ENCODE data around the gene ITPRIP.

Gene ITPRIP

DNA sequence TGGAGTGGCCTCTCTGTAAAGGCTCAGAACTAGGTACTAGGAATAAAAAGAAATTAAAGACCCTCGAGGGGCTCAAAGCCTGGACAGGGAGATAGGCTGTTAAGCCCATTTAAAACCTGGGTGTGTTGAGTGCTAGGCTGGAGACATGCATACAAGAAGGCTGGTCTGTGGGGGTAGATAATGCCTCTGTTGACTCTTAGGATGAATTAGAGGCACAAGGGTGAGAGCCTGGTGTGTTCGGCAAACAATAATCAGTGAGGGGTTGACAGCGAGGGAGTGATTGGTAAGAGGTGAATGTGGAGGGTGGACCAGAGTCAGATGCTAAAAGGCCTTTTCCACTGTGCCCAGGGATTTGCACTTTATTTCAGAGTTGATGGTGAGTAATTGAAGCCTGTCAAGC lies 56.6 kb downstream of the ITPRIP start:
- no peak overlapping the region for H3K4me3 ChIP-seq (ENCODE audit: low read depth, low read length, poor library complexity, severe bottlenecking)
- H3K9ac ChIP-seq (ENCODE audit: low read length) = no peak overlapping the region
- H3K9me2 ChIP-seq (ENCODE audit: low read depth, low read length) = no peaks in the 10 kb centered on the region
- H3K4me2 ChIP-seq (ENCODE audit: low read length) = no peak overlapping the region
- TF ChIP-seq CTCF (IDR thresholded peaks at IDR 0.05; ENCODE audit: low read length) (no peak), EZH2 (IDR thresholded peaks at IDR 0.05; ENCODE audit: borderline replicate concordance, low read length) (no peak)
- no peak overlapping the region for H2AFZ ChIP-seq (ENCODE audit: low read length)
- peaks cover 4% of the 10 kb centered on the region; the same call in 1 of the 2 replicates for H3K27me3 ChIP-seq (ENCODE audit: insufficient read depth, low read length)
- H3K4me1 ChIP-seq (ENCODE audit: insufficient read depth, low read length, severe bottlenecking) = no peaks in the 10 kb centered on the region
- no peaks in the 10 kb centered on the region for H3K36me3 ChIP-seq (ENCODE audit: insufficient read depth, low read length)
- no peaks in the 10 kb centered on the region for H3K79me2 ChIP-seq (ENCODE audit: insufficient read depth, low read length)
- no peaks in the 10 kb centered on the region for H3F3A ChIP-seq (ENCODE audit: insufficient read depth, low read length)
- no peaks in the 10 kb centered on the region for H3K9me3 ChIP-seq (ENCODE audit: low read length)
- H3K27ac ChIP-seq (ENCODE audit: low read depth, low read length, poor library complexity, severe bottlenecking) = no peak overlapping the region
- H4K20me1 ChIP-seq (ENCODE audit: insufficient read depth, low read length) = no peaks in the 10 kb centered on the region

DNA sequence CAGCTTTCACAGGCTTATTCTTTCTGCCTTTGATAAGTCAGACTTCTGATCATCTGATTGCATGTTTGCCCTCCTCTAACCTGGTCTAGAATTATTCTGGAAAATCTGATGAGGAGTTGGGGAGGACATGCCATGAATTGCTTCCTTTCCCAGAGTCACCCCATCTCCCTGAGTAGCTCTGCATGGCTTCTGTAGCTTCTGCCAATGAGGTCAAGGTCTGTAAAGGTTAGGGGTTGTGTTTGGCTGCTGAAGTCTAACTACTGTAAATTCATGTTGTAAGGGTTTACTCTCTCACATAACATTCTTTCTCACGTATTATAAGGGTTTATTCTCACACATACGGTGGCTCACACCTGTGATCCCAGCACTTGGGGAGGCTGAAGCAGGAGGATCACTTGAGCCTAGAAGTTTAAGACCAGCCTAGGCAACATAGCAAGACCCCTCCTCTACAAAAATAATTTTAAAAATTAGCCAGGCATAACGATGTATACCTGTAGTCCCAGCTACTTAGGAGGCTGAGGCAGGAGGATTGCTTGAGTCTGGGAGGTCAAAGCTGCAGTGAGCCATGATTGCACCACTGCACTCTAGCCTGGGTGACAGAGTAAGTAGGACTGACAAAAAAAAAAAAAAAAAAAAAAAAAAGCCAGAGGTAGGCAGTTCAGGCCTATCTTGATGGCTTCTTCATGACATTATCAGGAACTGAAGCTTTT lies 58.6 kb downstream of the ITPRIP start:
- Histone ChIP-seq H3K4me3 (ENCODE audit: low read depth, low read length, poor library complexity, severe bottlenecking) (no peak overlapping the region), H3F3A (ENCODE audit: insufficient read depth, low read length) (no peaks in the 10 kb centered on the region), H4K20me1 (ENCODE audit: insufficient read depth, low read length) (no peaks in the 10 kb centered on the region), H3K9me3 (ENCODE audit: low read length) (no peaks in the 10 kb centered on the region), H2AFZ (ENCODE audit: low read length) (no peak overlapping the region), H3K27ac (ENCODE audit: low read depth, low read length, poor library complexity, severe bottlenecking) (no peak overlapping the region), H3K79me2 (ENCODE audit: insufficient read depth, low read length) (no peaks in the 10 kb centered on the region), H3K27me3 (ENCODE audit: insufficient read depth, low read length) (peaks cover 4% of the 10 kb centered on the region; the same call in 1 of the 2 replicates), H3K9me2 (ENCODE audit: low read depth, low read length) (no peaks in the 10 kb centered on the region), H3K4me1 (ENCODE audit: insufficient read depth, low read length, severe bottlenecking) (no peaks in the 10 kb centered on the region), H3K4me2 (ENCODE audit: low read length) (no peak overlapping the region), H3K36me3 (ENCODE audit: insufficient read depth, low read length) (no peaks in the 10 kb centered on the region), H3K9ac (ENCODE audit: low read length) (no peak overlapping the region)
- no peak for TF ChIP-seq EZH2 (IDR thresholded peaks at IDR 0.05; ENCODE audit: borderline replicate concordance, low read length)
- TF ChIP-seq CTCF (IDR thresholded peaks at IDR 0.05; ENCODE audit: low read length) = no peak

DNA sequence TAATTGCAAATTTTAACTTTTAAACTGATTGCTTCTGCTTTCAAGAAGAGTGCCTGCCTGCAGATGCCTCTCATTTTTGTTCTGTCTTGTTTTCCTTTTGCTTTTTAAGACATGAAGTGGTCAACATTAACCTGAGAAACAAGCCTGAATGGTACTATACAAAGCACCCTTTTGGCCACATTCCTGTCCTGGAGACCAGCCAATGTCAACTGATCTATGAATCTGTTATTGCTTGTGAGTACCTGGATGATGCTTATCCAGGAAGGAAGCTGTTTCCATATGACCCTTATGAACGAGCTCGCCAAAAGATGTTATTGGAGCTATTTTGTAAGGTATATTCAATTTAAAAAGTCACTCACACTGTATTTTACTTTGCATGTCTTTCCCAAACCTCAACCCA lies 60.5 kb downstream of the ITPRIP start:
- no peak overlapping the region for H3K4me2 ChIP-seq (ENCODE audit: low read length)
- no peak for TF ChIP-seq EZH2 (IDR thresholded peaks at IDR 0.05; ENCODE audit: borderline replicate concordance, low read length)
- no peak for TF ChIP-seq CTCF (IDR thresholded peaks at IDR 0.05; ENCODE audit: low read length)
- H3K4me3 ChIP-seq (ENCODE audit: low read depth, low read length, poor library complexity, severe bottlenecking) = no peak overlapping the region

More for the DNA sequence above, 60.5 kb downstream of the ITPRIP start:
- no peaks in the 10 kb centered on the region for H3K79me2 ChIP-seq (ENCODE audit: insufficient read depth, low read length)
- H2AFZ ChIP-seq (ENCODE audit: low read length) = no peak overlapping the region
- H3K9me2 ChIP-seq (ENCODE audit: low read depth, low read length) = no peaks in the 10 kb centered on the region
- no peaks in the 10 kb centered on the region for H3K9me3 ChIP-seq (ENCODE audit: low read length)
- H3K27ac ChIP-seq (ENCODE audit: low read depth, low read length, poor library complexity, severe bottlenecking) = no peak overlapping the region
- H3F3A ChIP-seq (ENCODE audit: insufficient read depth, low read length) = no peaks in the 10 kb centered on the region
- no peak overlapping the region for H3K9ac ChIP-seq (ENCODE audit: low read length)
- no peaks in the 10 kb centered on the region for H3K4me1 ChIP-seq (ENCODE audit: insufficient read depth, low read length, severe bottlenecking)
- no peaks in the 10 kb centered on the region for H3K27me3 ChIP-seq (ENCODE audit: insufficient read depth, low read length)
- H3K36me3 ChIP-seq (ENCODE audit: insufficient read depth, low read length) = no peaks in the 10 kb centered on the region
- no peaks in the 10 kb centered on the region for H4K20me1 ChIP-seq (ENCODE audit: insufficient read depth, low read length)

Measured in OCI-LY1 (cell line).